ENCODE measurements around the gene EDEM2. TPM values are rescaled to one million over a fixed set of nuclear protein-coding genes. Genes with fewer than 3 reads are reported as not detected.
A peak's percentile ranks its signal among the peaks of the same experiment; 100 is the strongest.
"Not testable (repeated sequence)": the region's sequence is repeated elsewhere in the genome, so short reads cannot be mapped to it uniquely, and the experiment has no call there.

EDEM2 gene, protein sequence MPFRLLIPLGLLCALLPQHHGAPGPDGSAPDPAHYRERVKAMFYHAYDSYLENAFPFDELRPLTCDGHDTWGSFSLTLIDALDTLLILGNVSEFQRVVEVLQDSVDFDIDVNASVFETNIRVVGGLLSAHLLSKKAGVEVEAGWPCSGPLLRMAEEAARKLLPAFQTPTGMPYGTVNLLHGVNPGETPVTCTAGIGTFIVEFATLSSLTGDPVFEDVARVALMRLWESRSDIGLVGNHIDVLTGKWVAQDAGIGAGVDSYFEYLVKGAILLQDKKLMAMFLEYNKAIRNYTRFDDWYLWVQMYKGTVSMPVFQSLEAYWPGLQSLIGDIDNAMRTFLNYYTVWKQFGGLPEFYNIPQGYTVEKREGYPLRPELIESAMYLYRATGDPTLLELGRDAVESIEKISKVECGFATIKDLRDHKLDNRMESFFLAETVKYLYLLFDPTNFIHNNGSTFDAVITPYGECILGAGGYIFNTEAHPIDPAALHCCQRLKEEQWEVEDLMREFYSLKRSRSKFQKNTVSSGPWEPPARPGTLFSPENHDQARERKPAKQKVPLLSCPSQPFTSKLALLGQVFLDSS
- 19.2 and 21.1 TPM in 2 replicates for total RNA-seq

DNA sequence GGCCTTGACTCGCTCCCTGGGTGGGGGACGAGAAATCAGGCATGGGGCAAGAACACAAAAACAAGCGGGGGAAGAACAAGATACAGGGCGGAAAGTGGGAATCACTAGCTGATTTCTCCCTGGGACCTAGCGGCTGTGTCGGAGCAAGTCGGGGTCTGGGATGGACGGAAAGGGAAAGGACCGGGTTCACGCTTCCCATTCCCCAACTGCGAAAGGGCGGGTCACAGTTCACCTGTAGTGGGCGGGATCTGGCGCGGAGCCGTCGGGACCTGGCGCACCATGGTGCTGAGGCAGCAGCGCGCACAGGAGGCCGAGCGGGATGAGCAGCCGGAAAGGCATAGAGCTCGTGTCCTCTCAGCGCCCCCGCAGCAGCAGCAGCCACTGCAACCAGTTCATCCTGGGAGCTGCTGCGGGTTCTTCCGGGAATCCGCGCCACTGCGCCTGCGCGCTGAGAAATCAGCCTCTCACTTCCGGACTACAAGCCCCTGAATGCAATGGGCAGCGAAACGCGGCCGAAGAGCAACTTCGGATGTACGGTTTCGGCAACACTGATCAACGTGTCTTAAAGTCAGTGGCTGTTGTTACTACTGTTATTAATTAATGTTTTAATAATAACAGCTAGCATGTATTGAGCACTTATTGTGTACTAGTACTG is at the start of gene EDEM2:
EDEM2 (minus strand) TSS at position 417 of the 655 bp plus-strand sequence; CDS start at position 339, 78 bp downstream.
- peak within 1 kb of the TSS; percentile 91 for H3K4me3 Mint-ChIP-seq
- H3K27me3 Mint-ChIP-seq, result peaks cover 3% of the 10 kb centered on the region
- peaks cover 25% of the 10 kb centered on the region for H3K4me1 Mint-ChIP-seq
- H3K9me3 Mint-ChIP-seq, result no peaks in the 10 kb centered on the region
- peak within 1 kb of the TSS; percentile 89 for H3K27ac Mint-ChIP-seq
- intact Hi-C loops (cut with micrococcal nuclease), result loop anchor here (1.0 to 10.0 kb wide), 5 partner anchors 54 to 322 kb away; partner anchors contain the start of genes EIF6, NCOA6, TRPC4AP and UQCC1
- H3K36me3 Mint-ChIP-seq (ENCODE audit: low read depth), result peaks cover 15% of the 10 kb centered on the region
- peak; percentile 98 for DNase-seq

DNA sequence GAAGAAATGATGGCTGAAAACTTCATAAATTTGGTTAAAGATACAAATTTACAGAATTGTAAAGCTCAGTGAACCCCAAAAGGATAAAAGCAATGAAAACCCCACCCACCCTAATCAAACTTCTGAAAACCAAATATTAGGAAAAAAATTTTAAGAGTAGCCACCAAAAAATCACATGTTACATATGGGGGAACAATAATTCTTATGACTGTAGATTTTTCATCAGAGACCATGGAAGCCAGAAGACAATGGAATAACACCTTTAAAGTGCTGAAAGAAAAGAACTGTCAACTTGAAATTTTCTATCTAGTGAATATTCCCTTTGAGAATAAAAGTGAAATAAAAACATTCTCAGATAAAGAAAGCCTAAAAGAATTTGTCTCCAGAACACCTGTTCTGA is 49.2 kb upstream of the EDEM2 start:
- no peak for DNase-seq
- intact Hi-C loops (cut with micrococcal nuclease), result no loop called here
- Mint-ChIP-seq H3K27ac (no peak overlapping the region), H3K4me3 (no peak overlapping the region), H3K4me1 (no peaks in the 10 kb centered on the region), H3K9me3 (peaks cover 12% of the 10 kb centered on the region), H3K36me3 (ENCODE audit: low read depth) (peaks cover 5% of the 10 kb centered on the region), H3K27me3 (no peaks in the 10 kb centered on the region)

DNA sequence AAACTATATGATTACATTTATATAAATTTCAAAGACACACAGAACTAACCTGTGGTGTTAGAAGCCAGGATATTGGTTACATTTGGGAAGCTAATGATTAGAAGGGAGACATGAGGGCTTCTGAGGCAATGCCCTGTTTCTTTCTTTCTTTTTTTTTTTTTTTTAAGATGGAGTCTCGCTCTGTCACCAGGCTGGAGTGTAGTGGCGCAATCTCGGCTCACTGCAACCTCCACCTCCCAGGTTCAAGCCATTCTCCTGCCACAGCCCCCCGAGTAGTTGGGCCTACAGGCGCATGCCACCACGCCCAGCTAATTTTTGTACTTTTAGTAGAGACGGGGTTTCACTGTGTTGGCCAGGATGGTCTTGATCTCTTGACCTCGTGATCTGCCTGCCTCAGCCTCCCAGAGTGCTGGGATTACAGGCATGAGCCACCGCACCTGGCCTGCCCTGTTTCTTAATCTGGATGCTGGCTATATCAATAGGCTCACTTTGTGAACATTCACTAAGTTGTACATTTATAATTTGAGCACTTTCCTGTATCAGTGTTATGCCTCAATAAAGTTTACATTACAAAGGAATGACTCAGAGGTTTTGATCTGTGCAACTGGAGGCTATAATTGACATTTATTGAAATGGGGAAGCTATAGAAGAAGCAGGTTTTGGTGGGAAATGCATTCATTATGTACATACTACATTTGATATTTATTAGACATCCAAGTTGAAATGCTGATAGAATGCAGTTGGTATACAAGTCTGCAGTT is 46.1 kb upstream of the EDEM2 start:
- H3K27me3 Mint-ChIP-seq; H3K4me1 Mint-ChIP-seq; intact Hi-C loops (cut with micrococcal nuclease); H3K36me3 Mint-ChIP-seq (ENCODE audit: low read depth); H3K27ac Mint-ChIP-seq; H3K4me3 Mint-ChIP-seq; DNase-seq; H3K9me3 Mint-ChIP-seq: not testable (repeated sequence)

DNA sequence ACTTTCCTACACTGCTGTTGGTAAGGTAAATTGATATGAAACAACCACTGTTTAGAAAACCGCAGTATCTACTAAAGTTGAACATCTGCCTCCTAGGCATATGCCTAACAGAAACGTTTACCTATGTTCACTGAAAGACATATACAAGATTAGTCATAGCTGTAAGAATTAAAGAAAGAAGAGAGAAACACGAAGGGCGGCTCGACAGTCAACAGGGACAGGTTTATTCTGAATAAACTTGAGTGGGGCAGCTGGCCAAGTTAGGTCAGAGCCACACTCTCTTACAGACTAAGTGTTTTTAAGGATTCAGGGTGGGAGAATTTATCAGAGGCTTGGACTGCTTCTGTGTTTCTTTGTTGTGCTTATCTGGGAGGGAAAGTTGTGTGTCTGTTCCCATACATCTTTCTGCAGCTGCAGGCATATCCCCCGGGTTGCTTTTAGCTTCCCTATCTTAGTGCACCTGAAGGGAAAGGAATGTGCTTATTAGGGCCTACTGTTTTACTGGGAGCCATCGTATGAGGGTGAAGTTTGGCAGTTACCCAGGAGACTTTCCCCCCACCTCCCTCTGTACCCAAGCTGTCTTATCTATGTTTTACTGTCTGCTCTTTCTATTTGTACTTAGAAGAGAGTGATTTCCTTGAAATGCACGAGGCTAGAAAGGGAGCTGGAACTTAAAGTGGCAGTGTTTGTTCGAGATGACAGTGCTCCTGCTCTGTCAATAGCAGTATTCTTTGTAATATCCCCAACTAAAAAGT is 45.2 kb upstream of the EDEM2 start:
- H3K4me3 Mint-ChIP-seq, result no peak overlapping the region
- intact Hi-C loops (cut with micrococcal nuclease), result no loop called here

DNA sequence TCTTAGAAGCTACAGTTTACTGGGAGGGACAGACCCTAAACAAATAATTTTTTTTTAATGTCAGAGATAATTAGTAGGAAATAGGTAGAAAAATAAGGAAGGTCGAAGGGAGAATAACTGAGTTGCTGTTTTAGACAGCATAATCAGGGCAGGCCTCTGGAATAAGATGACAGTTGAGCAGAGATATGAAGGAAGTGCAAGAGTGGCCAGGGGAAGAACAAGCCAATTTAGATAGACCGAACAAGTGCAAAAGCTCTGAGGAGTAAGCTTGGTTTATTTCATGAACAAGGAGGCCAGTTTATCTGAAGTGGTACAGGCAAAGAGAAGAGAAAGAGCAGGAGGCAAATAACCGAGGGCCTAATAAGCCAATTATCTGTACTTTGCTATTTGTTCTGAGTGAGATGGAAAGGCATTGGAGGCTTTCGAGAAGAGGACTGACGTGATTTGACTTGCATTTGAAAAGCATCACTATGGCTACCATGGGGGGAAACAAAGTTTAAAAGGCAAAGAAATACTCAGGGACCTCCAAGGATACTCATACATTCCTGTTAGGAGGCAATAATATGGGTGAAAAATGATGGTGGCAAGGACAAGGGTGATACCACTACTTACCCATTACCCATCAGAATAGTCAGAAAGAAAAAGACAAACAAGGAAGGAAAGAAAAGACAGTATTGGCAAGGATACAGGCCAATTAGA is 44.4 kb upstream of the EDEM2 start:
- peaks cover 3% of the 10 kb centered on the region for H3K9me3 Mint-ChIP-seq
- intact Hi-C loops (cut with micrococcal nuclease), result no loop called here
- DNase-seq, result no peak
- H3K27ac Mint-ChIP-seq, result no peak overlapping the region
- H3K36me3 Mint-ChIP-seq (ENCODE audit: low read depth), result peaks cover 4% of the 10 kb centered on the region
- H3K27me3 Mint-ChIP-seq, result peaks cover 3% of the 10 kb centered on the region
- no peaks in the 10 kb centered on the region for H3K4me1 Mint-ChIP-seq
- H3K4me3 Mint-ChIP-seq, result no peak overlapping the region

More for the DNA sequence above, 45.2 kb upstream of the EDEM2 start:
- Mint-ChIP-seq H3K4me1 (no peaks in the 10 kb centered on the region), H3K27ac (no peak overlapping the region), H3K9me3 (peaks cover 5% of the 10 kb centered on the region), H3K27me3 (peaks cover 3% of the 10 kb centered on the region), H3K36me3 (ENCODE audit: low read depth) (peaks cover 4% of the 10 kb centered on the region)
- no peak for DNase-seq

DNA sequence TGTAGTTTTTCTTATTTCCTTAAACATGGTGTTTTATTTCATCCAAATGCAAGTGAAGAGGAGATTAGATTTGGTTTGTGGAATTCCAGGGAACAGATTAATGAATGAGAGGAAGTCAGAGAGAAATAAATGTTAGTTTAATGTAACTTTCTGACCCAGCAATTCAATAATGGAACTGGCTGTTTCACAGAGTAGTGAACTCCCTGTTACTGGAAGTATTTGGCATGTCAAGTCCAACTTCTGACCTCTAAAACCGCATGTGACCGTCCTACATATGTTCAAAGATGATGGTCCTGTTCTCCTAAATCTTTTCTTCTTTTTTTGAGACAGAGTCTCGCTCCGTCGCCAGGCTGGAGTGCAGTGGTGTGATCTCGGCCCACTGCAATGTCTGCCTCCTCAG is 43.4 kb upstream of the EDEM2 start:
- H3K27me3 Mint-ChIP-seq, result peaks cover 3% of the 10 kb centered on the region
- DNase-seq, result no peak
- no peaks in the 10 kb centered on the region for H3K4me1 Mint-ChIP-seq
- H3K9me3 Mint-ChIP-seq, result no peaks in the 10 kb centered on the region
- peaks cover 2% of the 10 kb centered on the region for H3K36me3 Mint-ChIP-seq (ENCODE audit: low read depth)
- no peak overlapping the region for H3K27ac Mint-ChIP-seq
- intact Hi-C loops (cut with micrococcal nuclease), result no loop called here
- no peak overlapping the region for H3K4me3 Mint-ChIP-seq

DNA sequence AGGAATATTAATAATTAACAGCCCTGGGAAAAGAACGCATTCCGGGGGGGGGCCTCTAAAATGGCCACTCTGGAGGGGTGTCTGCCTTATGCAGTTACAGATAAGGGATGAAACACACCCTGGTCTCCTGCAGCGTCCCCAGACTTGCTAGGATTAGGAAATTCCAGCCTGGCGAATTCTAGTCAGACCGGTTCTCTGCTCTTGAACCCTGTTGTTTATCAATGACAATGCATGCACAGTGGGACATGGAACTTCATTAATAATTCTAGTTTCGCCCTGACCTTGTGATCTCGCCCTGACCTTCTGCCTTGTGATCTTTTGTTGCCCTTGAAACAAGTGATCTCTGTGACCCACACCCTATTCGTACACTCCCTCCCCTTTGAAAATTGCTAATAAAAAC is 42.1 kb upstream of the EDEM2 start:
- H3K36me3 Mint-ChIP-seq (ENCODE audit: low read depth); H3K4me1 Mint-ChIP-seq; H3K27ac Mint-ChIP-seq; H3K27me3 Mint-ChIP-seq; intact Hi-C loops (cut with micrococcal nuclease); H3K4me3 Mint-ChIP-seq; DNase-seq; H3K9me3 Mint-ChIP-seq: not testable (repeated sequence)

DNA sequence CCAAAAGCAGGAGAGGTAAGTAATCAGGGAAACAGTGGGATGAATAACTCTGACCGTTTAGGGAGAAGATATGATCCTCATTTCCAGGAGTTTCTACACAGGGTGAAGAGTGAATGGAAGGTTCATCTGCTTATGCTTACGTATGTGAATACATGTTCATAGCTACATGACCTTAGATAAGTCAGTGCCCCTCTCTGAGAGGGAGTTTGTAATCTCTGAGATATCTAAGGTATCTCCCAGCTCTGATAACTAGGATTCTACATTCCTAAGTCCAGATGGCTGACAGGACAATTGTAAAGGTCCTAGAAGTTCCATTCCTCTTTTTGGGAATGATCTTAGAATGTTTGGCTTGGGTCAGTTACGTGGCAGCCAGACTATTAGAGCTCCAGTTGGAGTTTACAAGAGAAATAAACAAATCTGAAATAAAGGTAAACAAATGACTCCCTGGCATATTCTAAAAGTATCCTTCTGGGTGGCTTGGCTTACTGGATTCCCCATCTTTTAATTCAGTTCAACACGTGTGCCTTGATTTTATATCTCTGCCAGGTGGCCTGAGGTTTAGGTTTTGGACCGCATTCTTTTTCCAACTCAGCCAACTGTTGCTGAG is 40.6 kb upstream of the EDEM2 start:
- H3K4me3 Mint-ChIP-seq, result no peak overlapping the region
- DNase-seq, result no peak
- no peaks in the 10 kb centered on the region for H3K9me3 Mint-ChIP-seq
- no peak overlapping the region for H3K27ac Mint-ChIP-seq
- no peaks in the 10 kb centered on the region for H3K4me1 Mint-ChIP-seq
- intact Hi-C loops (cut with micrococcal nuclease), result no loop called here
- H3K27me3 Mint-ChIP-seq, result peaks cover 3% of the 10 kb centered on the region
- H3K36me3 Mint-ChIP-seq (ENCODE audit: low read depth), result no peaks in the 10 kb centered on the region

DNA sequence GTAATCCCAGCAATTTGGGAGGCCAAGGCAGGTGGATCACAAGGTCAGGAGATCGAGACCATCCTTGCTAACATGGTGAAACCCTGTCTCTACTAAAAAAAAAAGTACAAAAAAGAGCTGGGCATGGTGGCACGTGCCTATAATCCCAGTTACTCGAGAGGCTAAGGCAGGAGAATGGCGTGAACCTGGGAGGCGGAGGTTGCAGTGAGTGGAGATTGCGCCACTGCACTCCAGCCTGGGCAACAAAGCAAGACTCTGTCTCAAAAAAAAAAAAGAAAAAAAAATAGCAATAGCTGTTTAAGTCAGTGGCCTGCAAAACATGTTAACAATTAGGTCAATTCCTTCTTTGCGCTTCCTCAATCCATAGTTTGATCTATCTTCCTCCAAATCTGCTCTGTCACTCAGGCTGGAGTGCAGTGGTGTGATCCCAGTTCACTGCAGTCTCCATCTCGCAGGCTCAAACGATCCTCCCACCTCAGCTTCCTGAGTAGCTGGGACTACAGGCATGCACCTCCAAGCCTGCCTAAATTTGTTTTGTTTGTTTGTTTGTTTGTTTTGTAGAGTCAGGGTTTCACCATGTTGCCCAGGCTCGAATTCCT is 39.7 kb upstream of the EDEM2 start:
- H3K36me3 Mint-ChIP-seq (ENCODE audit: low read depth); DNase-seq; H3K9me3 Mint-ChIP-seq; H3K4me1 Mint-ChIP-seq; H3K27me3 Mint-ChIP-seq; H3K27ac Mint-ChIP-seq; H3K4me3 Mint-ChIP-seq; intact Hi-C loops (cut with micrococcal nuclease): not testable (repeated sequence)

DNA sequence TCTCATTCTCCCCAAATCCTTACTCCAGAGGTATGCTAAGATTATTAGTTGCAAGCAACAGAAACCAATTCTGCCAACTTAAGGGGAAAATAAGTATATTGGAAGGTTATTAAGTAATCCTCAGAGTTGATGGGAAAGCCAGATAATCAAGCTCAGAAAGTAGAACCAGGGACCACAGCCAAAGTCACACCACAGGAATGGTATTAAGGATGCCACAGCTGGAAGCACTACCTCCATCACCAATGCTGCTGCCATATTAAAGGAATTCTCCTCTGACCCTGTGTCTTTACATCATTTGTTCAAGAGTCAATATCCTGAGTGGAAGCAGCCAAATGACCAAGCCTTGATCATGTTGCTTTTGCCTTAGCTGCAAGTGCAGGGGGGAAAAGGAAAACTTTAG is 34.6 kb upstream of the EDEM2 start:
- Mint-ChIP-seq H3K4me1 (no peaks in the 10 kb centered on the region), H3K4me3 (no peak overlapping the region), H3K27me3 (no peaks in the 10 kb centered on the region), H3K36me3 (ENCODE audit: low read depth) (no peaks in the 10 kb centered on the region), H3K9me3 (no peaks in the 10 kb centered on the region), H3K27ac (no peak overlapping the region)
- intact Hi-C loops (cut with micrococcal nuclease), result no loop called here
- DNase-seq, result no peak

DNA sequence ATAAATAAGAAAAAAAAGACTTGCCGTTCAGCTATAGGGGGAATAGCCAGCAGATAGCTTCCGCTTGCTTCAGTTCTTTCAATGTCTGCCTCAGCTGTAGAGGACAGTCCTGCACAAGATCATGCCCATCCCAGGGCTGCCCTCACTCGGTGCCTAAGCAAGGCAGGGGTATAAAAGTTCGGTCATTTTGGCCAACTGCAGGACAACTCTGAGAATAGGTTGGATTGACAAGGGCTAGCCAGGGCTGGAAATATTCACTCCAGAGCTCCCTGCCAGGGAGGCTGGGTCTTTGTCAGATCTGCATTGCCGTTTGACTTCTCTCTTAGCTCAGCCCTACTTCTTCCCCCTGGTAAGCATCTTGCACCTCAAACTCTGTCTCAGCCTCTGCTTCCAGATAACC is 33.1 kb upstream of the EDEM2 start:
- H3K27me3 Mint-ChIP-seq, result no peaks in the 10 kb centered on the region
- no peaks in the 10 kb centered on the region for H3K9me3 Mint-ChIP-seq
- intact Hi-C loops (cut with micrococcal nuclease), result no loop called here
- H3K27ac Mint-ChIP-seq, result no peak overlapping the region
- no peak overlapping the region for H3K4me3 Mint-ChIP-seq
- no peaks in the 10 kb centered on the region for H3K36me3 Mint-ChIP-seq (ENCODE audit: low read depth)
- DNase-seq, result no peak
- H3K4me1 Mint-ChIP-seq, result no peaks in the 10 kb centered on the region
